NCI-H524 treated with DMSO at 0.1 percent for 48 hours (cell line): ENCODE data around the gene PRSS22.

Experiments used
- DNase-seq: peaks from one replicate; lab custom pipeline; 2025; lab: John Stamatoyannopoulos, UW

PRSS22 gene

GRCh38 chr16:2848933-2849725 lies 8.8 kb downstream of the PRSS22 start:
- no peak for DNase-seq

GRCh38 chr16:2846511-2847310 lies 11.3 kb downstream of the PRSS22 start:
- no peak for DNase-seq

- DNase-seq = no peak
Measured at GRCh38 chr16:2845116-2845515, 12.9 kb downstream of the PRSS22 start.

DNA sequence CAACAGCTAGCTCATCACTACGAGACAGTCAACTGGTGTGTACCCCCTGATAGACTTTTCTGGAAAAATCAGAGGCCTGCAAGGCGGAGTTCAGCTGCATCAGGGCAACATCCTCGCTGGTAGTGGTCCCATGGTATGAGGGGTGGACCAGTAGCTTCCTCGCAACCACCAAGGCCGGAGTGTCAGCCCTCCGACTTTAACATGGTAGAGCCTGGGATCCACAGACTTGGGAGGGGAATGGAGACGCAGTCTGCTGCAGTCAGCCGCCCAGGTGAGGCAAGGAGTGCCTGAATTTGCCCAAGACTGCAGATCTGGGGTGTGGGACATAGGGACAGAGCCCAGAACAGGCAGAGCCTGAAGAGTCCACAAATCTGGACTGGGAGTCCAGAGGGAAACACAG lies 14.4 kb downstream of the PRSS22 start:
- DNase-seq = no peak

DNA sequence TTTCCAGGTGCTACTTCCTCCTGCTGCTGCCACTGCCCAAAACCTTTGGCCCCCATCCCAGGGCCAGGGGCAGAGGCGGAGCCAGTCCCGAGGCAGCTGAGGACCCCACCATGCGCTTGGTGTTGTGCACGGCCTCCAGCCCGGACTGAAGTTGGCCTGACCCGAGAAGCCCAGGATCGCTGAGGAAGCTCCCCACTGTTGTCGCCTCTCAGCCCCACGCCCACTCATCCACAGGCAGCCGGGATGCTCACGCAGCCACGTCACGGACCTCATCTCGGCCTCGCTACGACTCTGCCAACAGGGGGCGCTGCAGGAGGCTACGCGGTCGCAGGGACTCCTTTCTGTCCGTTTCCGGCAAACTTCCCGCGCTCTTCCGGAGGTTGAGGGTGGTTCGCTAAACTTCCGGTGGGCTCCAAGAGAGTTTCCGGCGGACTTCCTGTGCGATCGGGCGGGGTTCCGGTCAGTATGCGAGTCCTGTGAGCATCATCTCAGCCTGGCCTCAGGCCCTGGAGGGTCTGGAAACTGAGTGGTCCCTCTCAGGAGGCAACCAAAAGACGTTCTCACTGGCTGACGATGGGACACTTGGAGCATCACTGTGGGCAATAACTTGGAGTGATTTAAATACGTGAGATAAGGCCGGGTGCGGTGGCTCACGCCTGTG lies 15.5 kb downstream of the PRSS22 start:
- DNase-seq = no peak

DNA sequence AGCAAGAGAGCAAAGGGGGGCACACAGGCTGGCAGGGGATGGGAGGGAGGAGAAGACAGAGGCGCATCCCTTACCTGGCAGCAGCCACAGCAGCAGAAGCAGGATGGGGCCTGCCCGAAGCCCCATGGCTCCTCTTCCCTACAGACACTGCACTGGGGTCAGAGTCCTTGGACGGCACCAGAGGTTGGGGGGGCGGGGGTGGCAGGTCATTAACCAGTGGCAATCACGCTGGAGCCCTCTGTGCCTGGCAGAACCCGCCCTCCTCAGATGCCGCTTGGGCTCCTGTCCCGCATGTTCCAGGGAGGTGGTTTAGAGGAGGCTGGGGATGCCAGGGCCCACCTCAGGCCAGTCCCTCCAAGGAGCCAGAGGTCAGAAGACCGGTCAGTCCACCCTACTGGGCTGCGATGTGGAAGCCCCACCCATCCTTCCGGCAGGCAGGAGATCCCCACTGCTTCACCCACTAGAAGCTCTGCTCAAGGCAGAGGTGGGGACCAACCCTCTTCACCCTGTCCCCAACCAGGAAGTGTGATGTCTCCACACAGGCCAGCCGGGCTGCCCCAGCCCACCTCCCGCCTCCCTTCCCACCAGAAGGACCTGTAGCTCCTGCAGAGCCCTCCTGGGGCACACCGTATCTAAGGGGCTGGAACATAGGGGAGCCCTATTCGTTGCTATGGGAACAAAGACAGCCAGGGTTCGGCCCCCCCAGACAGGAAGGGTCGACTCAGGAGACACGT lies 16.2 kb downstream of the PRSS22 start:
- no peak for DNase-seq

GRCh38 chr16:2840914-2841313 lies 17.1 kb downstream of the PRSS22 start:
- DNase-seq = no peak

- no peak for DNase-seq
Measured at GRCh38 chr16:2839650-2840450, 18.1 kb downstream of the PRSS22 start.

- DNase-seq = no peak
Measured at GRCh38 chr16:2838928-2839327, 19.0 kb downstream of the PRSS22 start.

- DNase-seq = no peak
Measured at GRCh38 chr16:2836646-2837508, 21.1 kb downstream of the PRSS22 start.

- DNase-seq = no peak
Measured at GRCh38 chr16:2835638-2836493, 22.1 kb downstream of the PRSS22 start.

GRCh38 chr16:2834968-2835367 lies 23.0 kb downstream of the PRSS22 start:
- DNase-seq = no peak

GRCh38 chr16:2833776-2834175 lies 24.2 kb downstream of the PRSS22 start:
- no peak for DNase-seq

DNA sequence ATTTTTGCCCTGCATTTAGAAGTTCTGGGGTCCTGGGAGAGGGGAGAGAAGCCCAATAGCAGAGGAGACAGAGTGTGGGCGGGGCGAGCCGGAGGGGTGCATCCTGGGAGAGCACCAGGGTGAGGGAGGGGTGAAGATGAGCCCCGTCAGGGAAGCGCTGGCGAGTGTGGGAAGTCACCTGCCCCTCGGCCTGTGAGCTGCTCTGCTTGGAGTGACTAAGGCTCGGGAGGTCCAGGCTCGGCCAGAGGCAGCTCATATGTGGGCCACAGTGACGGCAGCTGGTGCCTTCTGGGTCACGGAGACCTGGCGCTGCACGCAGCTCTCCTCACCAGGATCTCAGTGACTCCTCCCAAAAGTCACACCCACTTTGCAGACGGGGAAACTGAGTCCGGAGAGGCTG lies 26.8 kb downstream of the PRSS22 start:
- DNase-seq = no peak

GRCh38 chr16:2830355-2830695 lies 27.6 kb downstream of the PRSS22 start:
- no peak for DNase-seq

GRCh38 chr16:2829501-2830354 lies 28.2 kb downstream of the PRSS22 start, which contains the start of gene ZG16B:
TSS of gene ZG16B (plus strand) at chr16:2830303. CDS start at chr16:2830442, 139 bp downstream.
- DNase-seq = no peak

GRCh38 chr16:2828876-2829430 lies 29.0 kb downstream of the PRSS22 start:
- DNase-seq = no peak

GRCh38 chr16:2828521-2828840 lies 29.5 kb downstream of the PRSS22 start:
- DNase-seq = no peak
